Uterus (tissue), 2 donors: ENCODE data around the gene INPP5D.

Experiments used
- CTCF ChIP-seq, 4 experiments: fragments of 200-600 bp in 2 of 4; fragments of 450-650 bp in 2 of 4; sonication (generic) in 2 of 4; IDR thresholded peaks; one replicate each; pipeline ENCODE4 v1.5.1; 2016 to 2019; ENCODE audit warnings: antibody characterized with exemption in 4 of 4, mild to moderate bottlenecking in 2 of 4, moderate library complexity in 1 of 4
- POLR2A ChIP-seq, 2 donors: fragments of 450-650 bp; IDR thresholded peaks; one replicate each; pipeline ENCODE4 v1.6.1; 2016; ENCODE audit warnings: antibody characterized with exemption in 2 of 2, mild to moderate bottlenecking in 1 of 2, moderate library complexity in 1 of 2

DNA sequence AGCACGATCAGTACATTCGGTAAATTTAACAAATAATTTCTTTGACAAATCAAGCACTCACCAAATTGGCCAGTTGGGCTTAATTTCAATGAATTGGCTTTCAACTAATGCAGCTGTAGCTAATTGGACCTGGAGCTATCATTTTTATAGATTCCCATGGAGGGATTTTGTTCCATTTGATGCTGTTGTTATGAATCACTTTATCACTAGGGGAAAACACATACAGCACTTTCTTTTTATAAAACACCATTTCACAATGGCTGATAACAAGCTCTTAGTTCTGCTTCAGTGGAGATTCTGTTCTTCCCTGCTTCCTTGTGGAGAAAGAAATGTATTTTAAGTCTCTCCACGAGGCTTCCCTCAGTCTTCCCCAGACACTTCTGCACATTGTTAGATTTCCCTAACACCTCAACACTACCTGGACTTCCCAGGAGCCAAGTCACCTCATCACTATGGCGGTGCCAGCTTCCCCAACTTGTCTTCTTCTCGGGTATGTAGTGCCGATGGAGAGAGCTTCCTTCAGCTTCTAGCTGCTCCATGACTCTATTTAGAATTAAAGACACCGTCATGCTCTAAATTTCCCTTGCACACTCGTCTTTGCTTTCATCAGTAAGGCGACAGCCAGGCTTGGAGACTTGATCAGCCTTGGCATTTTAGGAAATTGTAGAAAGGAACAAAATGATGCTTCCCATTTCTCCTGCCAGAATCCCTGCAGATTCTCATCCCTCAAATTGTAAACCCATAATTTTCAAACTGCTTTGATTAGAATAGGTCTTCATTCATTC, 72.0 kb downstream of the INPP5D start:
- TF ChIP-seq CTCF (IDR thresholded peaks at IDR 0.05) (no peak), POLR2A (IDR thresholded peaks at IDR 0.05) (no peak)
